MM.1S (cell line): ENCODE measurements around the gene LRWD1.
"Not testable (repeated sequence)": the region's sequence is repeated elsewhere in the genome, so short reads cannot be mapped to it uniquely, and the experiment has no call there.

ENCODE experiments used
- DNase-seq: peaks from one replicate; pipeline ENCODE4 v3.0.0-alpha.2; 2015
- H2AFZ ChIP-seq: fragments of 300-600 bp; sonication (generic); 2 replicates; pipeline ENCODE4 v1.6.0; 2016; ENCODE audit warnings: antibody characterized with exemption, low read length
- H3F3A ChIP-seq: fragments of 300-600 bp; sonication (generic); 2 replicates; pipeline ENCODE4 v1.6.1; 2016; ENCODE audit warnings: mild to moderate bottlenecking, antibody characterized with exemption, low read length, moderate library complexity, mixed read lengths; ENCODE audit not compliant: insufficient read depth
- H3K27ac ChIP-seq: fragments of 300-600 bp; sonication (generic); 2 replicates; pipeline ENCODE4 v1.5.1; 2016; ENCODE audit warnings: mild to moderate bottlenecking, low read length
- H3K27me3 ChIP-seq: fragments of 300-600 bp; sonication (generic); replicated peaks from 2 replicates; pipeline ENCODE4 v1.6.0; 2016; ENCODE audit warnings: low read length; ENCODE audit not compliant: insufficient read depth
- H3K36me3 ChIP-seq: fragments of 300-600 bp; sonication (generic); replicated peaks from 2 replicates; pipeline ENCODE4 v1.6.1; 2016; ENCODE audit warnings: mild to moderate bottlenecking, low read length, mixed read lengths; ENCODE audit not compliant: insufficient read depth
- H3K4me1 ChIP-seq: fragments of 300-600 bp; sonication (generic); 2 replicates; pipeline ENCODE4 v1.6.1; 2016; ENCODE audit warnings: low read length, mixed read lengths
- H3K4me2 ChIP-seq: fragments of 300-600 bp; sonication (generic); 2 replicates; pipeline ENCODE4 v1.6.0; 2016; ENCODE audit warnings: low read depth, low read length
- H3K4me3 ChIP-seq: fragments of 300-600 bp; sonication (generic); 2 replicates; pipeline ENCODE4 v1.5.1; 2016; ENCODE audit warnings: low read length, mixed read lengths
- H3K79me2 ChIP-seq: fragments of 300-600 bp; sonication (generic); 2 replicates; pipeline ENCODE4 v1.6.1; 2016; ENCODE audit warnings: mixed run types, low read length, mixed read lengths
- H3K9ac ChIP-seq: fragments of 300-600 bp; sonication (generic); 2 replicates; pipeline ENCODE4 v1.6.1; 2016; ENCODE audit warnings: low read length, mixed read lengths
- H3K9me2 ChIP-seq: fragments of 300-600 bp; sonication (generic); replicated peaks from 2 replicates; pipeline ENCODE4 v1.6.1; 2016; ENCODE audit warnings: mild to moderate bottlenecking, low read length, mixed read lengths; ENCODE audit not compliant: insufficient read depth
- H3K9me3 ChIP-seq: fragments of 300-600 bp; sonication (generic); replicated peaks from 2 replicates; pipeline ENCODE4 v1.6.1; 2016; ENCODE audit warnings: mild to moderate bottlenecking, low read length, mixed read lengths; ENCODE audit not compliant: insufficient read depth
- H4K20me1 ChIP-seq: fragments of 300-600 bp; sonication (generic); 2 replicates; pipeline ENCODE4 v1.6.1; 2016; ENCODE audit warnings: mild to moderate bottlenecking, low read length, moderate library complexity, mixed read lengths; ENCODE audit not compliant: insufficient read depth
- TF ChIP-seq, protein P1 (sequence below): fragments of 300-600 bp; sonication (generic); IDR thresholded peaks from 2 replicates; pipeline ENCODE4 v1.5.1; 2016; ENCODE audit warnings: antibody characterized with exemption, low read length, mixed read lengths

The LRWD1 gene

DNA sequence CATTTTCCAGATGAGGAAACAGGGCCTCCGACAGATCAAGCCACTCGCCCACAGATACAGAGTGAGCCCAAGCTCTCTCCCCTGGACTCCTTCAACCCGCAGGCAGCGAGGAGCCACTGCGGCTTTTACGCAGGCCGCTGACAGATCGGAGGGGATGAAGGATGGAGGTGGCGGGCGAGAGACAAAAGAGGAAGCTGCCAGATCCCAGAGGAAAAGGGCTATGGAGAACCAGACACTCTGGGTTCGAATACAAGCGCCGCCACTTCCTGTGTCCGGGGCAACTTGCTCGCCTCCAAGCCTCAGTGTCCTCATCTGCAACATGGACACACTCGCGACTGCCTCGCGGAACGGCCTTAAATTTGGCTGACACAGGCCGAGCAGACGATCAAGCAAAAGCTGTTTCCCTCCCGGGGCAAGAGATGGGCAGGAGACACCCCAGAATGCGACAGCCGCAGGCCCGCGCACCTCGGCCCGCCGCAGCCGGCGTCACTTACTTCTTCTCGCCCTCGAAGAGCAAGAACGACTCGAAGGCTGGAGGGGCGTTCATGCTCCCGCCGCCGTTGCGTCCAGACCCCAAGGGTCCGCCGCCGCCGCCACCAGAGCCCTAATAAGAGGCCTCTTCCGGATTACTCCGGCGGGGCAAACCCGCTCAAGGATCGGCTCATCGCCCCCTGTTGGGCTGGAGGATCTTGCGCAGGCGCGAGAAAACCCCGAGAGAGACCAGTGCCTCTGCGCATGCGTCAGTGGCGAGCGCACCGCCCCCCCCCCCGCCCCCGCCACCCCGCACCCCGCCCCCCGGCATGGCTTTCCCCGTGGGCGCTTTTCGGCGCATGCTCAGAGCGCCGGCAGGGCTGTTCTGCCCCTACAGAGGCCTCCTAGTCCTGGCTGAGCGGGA is 13.8 kb downstream of the LRWD1 start, which contains the start of gene POLR2J:
TSS of gene POLR2J (minus strand) at position 609 of the 895 bp plus-strand sequence. CDS start at position 547, 62 bp downstream.
- H3K9me3 ChIP-seq, H3K4me1 ChIP-seq, H3K27ac ChIP-seq, H3F3A ChIP-seq, H3K9me2 ChIP-seq, H2AFZ ChIP-seq, H3K4me2 ChIP-seq, H3K4me3 ChIP-seq, H3K36me3 ChIP-seq, H3K79me2 ChIP-seq, H3K9ac ChIP-seq, H3K27me3 ChIP-seq, H4K20me1 ChIP-seq: not testable (repeated sequence)
- TF ChIP-seq, protein P1, sequence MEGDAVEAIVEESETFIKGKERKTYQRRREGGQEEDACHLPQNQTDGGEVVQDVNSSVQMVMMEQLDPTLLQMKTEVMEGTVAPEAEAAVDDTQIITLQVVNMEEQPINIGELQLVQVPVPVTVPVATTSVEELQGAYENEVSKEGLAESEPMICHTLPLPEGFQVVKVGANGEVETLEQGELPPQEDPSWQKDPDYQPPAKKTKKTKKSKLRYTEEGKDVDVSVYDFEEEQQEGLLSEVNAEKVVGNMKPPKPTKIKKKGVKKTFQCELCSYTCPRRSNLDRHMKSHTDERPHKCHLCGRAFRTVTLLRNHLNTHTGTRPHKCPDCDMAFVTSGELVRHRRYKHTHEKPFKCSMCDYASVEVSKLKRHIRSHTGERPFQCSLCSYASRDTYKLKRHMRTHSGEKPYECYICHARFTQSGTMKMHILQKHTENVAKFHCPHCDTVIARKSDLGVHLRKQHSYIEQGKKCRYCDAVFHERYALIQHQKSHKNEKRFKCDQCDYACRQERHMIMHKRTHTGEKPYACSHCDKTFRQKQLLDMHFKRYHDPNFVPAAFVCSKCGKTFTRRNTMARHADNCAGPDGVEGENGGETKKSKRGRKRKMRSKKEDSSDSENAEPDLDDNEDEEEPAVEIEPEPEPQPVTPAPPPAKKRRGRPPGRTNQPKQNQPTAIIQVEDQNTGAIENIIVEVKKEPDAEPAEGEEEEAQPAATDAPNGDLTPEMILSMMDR, result peak; percentile 7; the same call in 1 of the 2 replicates
- peak; percentile 86 for DNase-seq

DNA sequence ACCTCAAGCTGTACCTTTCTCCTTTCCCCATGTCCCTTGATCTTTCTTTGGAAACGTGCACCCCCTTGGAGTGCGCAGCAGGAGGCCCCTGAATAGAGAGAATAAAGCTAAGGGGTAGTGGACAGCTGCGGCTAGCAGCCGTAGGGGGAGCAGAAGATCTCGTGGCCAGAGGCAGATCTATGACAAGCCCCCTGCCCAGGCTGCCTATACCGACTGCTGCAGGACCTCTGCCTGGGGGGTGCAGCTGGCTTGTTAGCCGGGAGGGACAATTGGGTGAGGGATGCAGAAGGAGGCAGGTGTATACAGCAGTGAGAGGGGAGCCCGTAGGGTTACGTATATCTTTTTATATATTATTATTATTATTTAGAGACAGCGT is 14.4 kb downstream of the LRWD1 start:
- not testable (repeated sequence) for H3K9me3 ChIP-seq, H4K20me1 ChIP-seq, H3K36me3 ChIP-seq, H3K4me3 ChIP-seq, H3K27me3 ChIP-seq, H3K27ac ChIP-seq, H3K4me2 ChIP-seq, H3K9me2 ChIP-seq, H3K79me2 ChIP-seq, DNase-seq, H3F3A ChIP-seq, H3K4me1 ChIP-seq, H3K9ac ChIP-seq, H2AFZ ChIP-seq

DNA sequence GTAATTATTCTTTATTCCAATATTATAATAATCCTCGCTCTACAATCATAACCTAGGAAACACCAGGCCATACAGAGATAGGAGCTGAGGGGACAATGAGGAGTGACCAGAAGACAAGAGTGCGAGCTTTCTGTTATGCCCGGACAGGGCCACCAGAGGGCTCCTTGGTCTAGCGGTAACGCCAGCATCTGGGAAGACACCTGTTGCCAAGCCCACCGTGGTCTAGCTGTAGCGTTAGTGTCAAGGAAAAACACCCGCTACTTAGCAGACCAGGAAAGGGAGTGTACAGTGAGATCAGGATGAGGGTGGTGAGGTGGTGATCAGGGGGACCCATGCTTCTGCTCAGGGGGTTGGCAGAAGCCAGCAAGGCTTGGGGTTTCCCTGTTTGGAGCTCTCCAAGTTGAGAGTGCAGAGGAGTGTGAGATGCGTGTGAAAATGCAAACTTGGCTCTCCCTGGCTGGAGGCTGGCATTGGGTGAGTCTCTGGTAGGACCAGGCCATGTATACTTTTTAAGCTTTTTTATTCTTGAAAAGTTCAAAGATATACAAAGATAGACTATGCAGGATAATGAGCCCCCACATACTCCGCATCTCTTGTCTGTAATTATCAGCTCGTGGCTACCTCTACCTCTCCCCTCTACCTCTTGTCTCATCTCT is 15.3 kb downstream of the LRWD1 start:
- H4K20me1 ChIP-seq, H3K27ac ChIP-seq, DNase-seq: not testable (repeated sequence)

DNA sequence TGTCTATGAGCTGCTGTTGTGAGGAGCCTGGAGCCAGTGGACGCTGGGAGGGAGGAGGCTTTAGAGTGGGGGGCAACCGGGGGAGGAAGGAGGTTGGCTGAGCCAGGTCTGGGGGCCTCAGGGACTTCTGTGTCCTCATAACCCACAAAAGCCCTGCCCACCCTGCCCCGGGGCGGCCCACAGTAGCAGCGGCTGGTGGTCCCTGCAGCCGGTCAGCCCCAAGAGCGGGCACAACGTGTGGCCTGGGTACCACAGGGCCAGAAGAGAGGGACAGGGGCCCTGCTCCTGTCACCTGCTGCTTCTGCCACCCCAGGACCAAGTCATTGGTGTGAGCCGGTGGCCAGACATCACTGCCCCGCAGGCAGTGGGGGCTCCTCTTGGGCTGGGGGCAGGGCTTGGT is 17.2 kb downstream of the LRWD1 start:
- not testable (repeated sequence) for H3K27ac ChIP-seq, H3K27me3 ChIP-seq, H3K4me3 ChIP-seq, DNase-seq, H3K9me2 ChIP-seq, H3K9me3 ChIP-seq, H4K20me1 ChIP-seq, H3K4me2 ChIP-seq, H3K79me2 ChIP-seq, H3F3A ChIP-seq, H3K9ac ChIP-seq, H3K4me1 ChIP-seq, H2AFZ ChIP-seq, H3K36me3 ChIP-seq

More for the DNA sequence above, 15.3 kb downstream of the LRWD1 start:
- not testable (repeated sequence) for H2AFZ ChIP-seq, H3K9me2 ChIP-seq, H3K4me3 ChIP-seq, H3K4me2 ChIP-seq, H3K9ac ChIP-seq, H3K36me3 ChIP-seq, H3K4me1 ChIP-seq, H3K9me3 ChIP-seq, H3K79me2 ChIP-seq, H3F3A ChIP-seq, H3K27me3 ChIP-seq
- TF ChIP-seq, protein P1, result peak; percentile 21

DNA sequence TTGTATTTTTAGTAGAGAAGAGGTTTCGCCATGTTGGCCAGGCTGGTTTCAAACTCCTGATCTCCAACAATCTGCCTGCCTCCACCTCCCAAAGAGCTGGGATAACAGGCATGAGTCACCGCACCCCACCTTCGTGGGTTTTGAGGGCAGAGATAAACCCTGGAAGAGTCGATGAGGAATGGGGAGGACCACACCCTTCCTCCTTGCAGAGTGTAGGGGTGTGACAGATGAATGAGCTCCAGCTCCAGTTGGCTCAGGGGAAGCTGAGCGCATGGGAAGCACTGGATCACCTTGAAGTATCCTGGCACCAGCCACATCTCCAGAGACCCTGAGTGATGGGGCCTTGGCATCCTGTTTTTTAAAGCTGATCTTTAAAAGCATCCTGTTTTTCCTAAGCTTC is 19.5 kb downstream of the LRWD1 start:
- not testable (repeated sequence) for H3K27ac ChIP-seq, H3K9me2 ChIP-seq, H3K27me3 ChIP-seq, H3K9ac ChIP-seq, H3K36me3 ChIP-seq, H3K9me3 ChIP-seq, H3K4me3 ChIP-seq, H3K4me2 ChIP-seq, H3K79me2 ChIP-seq, DNase-seq, H4K20me1 ChIP-seq, H3K4me1 ChIP-seq, H3F3A ChIP-seq, H2AFZ ChIP-seq

DNA sequence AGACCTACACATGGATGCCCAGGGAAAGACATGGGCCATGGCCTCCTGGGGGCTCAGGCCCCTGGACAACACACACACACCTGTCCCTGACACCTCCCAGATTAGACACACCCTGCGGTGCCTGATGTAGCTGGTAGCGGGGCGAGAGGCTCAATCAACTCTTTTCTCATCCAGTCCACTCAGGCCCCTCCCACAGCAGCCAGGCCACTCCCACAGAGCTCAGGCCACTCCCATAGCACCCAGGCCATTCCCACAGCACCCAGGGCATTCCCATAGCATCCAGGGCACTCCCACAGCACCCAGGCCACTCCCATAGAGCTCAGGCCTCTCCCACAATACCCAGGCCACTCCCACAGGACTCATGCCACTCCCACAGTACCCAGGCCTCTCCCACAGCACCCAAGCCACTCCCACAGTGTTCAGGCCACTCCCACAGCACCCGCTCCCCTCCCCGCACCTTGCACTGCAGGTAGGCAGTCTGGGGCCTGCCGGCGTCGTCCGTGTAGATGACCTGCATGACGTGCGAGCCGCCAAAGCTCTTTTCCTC is 25.8 kb downstream of the LRWD1 start:
- not testable (repeated sequence) for H3K36me3 ChIP-seq, H3K9me2 ChIP-seq, H3K9ac ChIP-seq, H3K9me3 ChIP-seq, H2AFZ ChIP-seq, H3K4me3 ChIP-seq, H4K20me1 ChIP-seq, DNase-seq, H3F3A ChIP-seq, H3K4me1 ChIP-seq, H3K27ac ChIP-seq, H3K79me2 ChIP-seq, H3K4me2 ChIP-seq, H3K27me3 ChIP-seq
